ENCODE data around the gene ARID1A. TPM values are rescaled to one million over a fixed set of nuclear protein-coding genes. Genes with fewer than 3 reads are reported as not detected.

The ARID1A gene
- total and polyA plus RNA-seq, 2 experiments from 2014 or later = 50.0 to 104 TPM

- H4K20me1 ChIP-seq (replicated peaks; ENCODE audit: insufficient read depth) = no peaks in the 10 kb centered on the region
- ATAC-seq = no peak
- Mint-ChIP-seq H3K4me3 (no peak overlapping the region), H3K36me3 (ENCODE audit: low read depth) (no peaks in the 10 kb centered on the region), H3K27ac (no peak overlapping the region), H3K27me3 (ENCODE audit: insufficient read depth, low read depth, poor library complexity) (no peaks in the 10 kb centered on the region), H3K4me1 (no peaks in the 10 kb centered on the region; the same call in 2 of the 3 replicates), H3K9me3 (no peaks in the 10 kb centered on the region)
- no peak overlapping the region; the same call in 1 of the 2 replicates for H2AFZ ChIP-seq
- no peaks in the 10 kb centered on the region for H3K27me3 ChIP-seq (ENCODE audit: insufficient read depth)
- no peaks in the 10 kb centered on the region for H3K36me3 ChIP-seq (ENCODE audit: insufficient read depth)
- no peak for DNase-seq (ENCODE audit: low spot score)
- no peaks in the 10 kb centered on the region for H3K9me2 ChIP-seq (ENCODE audit: insufficient read depth)
- no peak overlapping the region for H3K4me3 ChIP-seq
- H3K4me2 ChIP-seq = no peak overlapping the region
- H3K27ac ChIP-seq (ENCODE audit: low read depth) = no peak overlapping the region
- no peaks in the 10 kb centered on the region for H3F3A ChIP-seq (replicated peaks; ENCODE audit: low read depth)
- H3K79me2 ChIP-seq (replicated peaks; ENCODE audit: insufficient read depth) = no peaks in the 10 kb centered on the region
- no peaks in the 10 kb centered on the region for H3K4me1 ChIP-seq (ENCODE audit: insufficient read depth)
- TF ChIP-seq ZNF114 (CRISPR knock-in tag; IDR thresholded peaks at IDR 0.05) (no peak), EZH2phosphoT487 (IDR thresholded peaks at IDR 0.05; ENCODE audit: unreplicated experiment) (no peak), REST (IDR thresholded peaks at IDR 0.05; ENCODE audit: unreplicated experiment) (no peak), POLR2AphosphoS5 (IDR thresholded peaks at IDR 0.05; ENCODE audit: low read depth) (no peak), STAT1 (IDR thresholded peaks at IDR 0.05; ENCODE audit: unreplicated experiment) (no peak), ZNF331 (CRISPR knock-in tag; IDR thresholded peaks at IDR 0.05; ENCODE audit: low read depth) (no peak), EZH2 (IDR thresholded peaks at IDR 0.05; ENCODE audit: low read depth, unreplicated experiment) (no peak), CREB1 (CRISPR knock-in tag; IDR thresholded peaks at IDR 0.05; ENCODE audit: low read depth) (no peak), ZNF462 (CRISPR knock-in tag; IDR thresholded peaks at IDR 0.05) (no peak), NANOG (IDR thresholded peaks at IDR 0.05; ENCODE audit: borderline replicate concordance) (no peak), CTCF (conservative IDR thresholded peaks at IDR 0.05; ENCODE audit: low read depth in 2 of 2) (no peak), JUNB (IDR thresholded peaks at IDR 0.05; ENCODE audit: unreplicated experiment) (no peak), ETS1 (IDR thresholded peaks at IDR 0.05) (no peak)
These were observed 10.9 kb upstream of the ARID1A start for GRCh38 chr1:26684763-26685508.

All from GM23338 (cell line).